ENCODE results near the gene FERMT3. TPM values are rescaled to one million over a fixed set of nuclear protein-coding genes. Genes with fewer than 3 reads are reported as not detected.

Gene FERMT3
- total and polyA plus RNA-seq, 2 of the 13 experiments (the other 11 are each of a cell fraction or from before 2014, with no cell fraction given) = 0.29 TPM; not detected in 1

GRCh38 chr11:64240435-64241240, 34.1 kb downstream of the FERMT3 start, which contains the start of gene FKBP2 (continued):
- 0 out of 2 replicates have a peak, but pooled peaks have one; percentile 26 for TF ChIP-seq ZMYM2 (CRISPR knock-in tag; IDR thresholded peaks at IDR 0.05)
- TF ChIP-seq, protein P1, sequence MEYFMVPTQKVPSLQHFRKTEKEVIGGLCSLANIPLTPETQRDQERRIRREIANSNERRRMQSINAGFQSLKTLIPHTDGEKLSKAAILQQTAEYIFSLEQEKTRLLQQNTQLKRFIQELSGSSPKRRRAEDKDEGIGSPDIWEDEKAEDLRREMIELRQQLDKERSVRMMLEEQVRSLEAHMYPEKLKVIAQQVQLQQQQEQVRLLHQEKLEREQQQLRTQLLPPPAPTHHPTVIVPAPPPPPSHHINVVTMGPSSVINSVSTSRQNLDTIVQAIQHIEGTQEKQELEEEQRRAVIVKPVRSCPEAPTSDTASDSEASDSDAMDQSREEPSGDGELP (IDR thresholded peaks at IDR 0.05; ENCODE audit: borderline replicate concordance, low read depth) = peak; percentile 10; the same call in 1 of the 2 replicates
- TF ChIP-seq, protein P2, sequence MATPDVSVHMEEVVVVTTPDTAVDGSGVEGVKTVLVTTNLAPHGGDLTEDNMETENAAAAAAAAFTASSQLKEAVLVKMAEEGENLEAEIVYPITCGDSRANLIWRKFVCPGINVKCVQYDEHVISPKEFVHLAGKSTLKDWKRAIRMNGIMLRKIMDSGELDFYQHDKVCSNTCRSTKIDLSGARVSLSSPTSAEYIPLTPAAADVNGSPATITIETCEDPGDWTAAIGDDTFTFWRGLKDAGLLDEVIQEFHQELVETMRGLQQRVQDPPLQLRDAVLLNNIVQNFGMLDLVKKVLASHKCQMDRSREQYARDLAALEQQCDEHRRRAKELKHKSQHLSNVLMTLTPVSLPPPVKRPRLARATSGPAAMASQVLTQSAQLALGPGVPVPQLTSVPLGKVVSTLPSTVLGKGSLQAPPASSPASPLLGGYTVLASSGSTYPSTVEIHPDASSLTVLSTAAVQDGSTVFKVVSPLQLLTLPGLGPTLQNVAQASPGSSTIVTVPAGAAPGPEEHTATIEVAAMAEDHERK (CRISPR knock-in tag; IDR thresholded peaks at IDR 0.05; ENCODE audit: low read depth) = peak; percentile 56; the same call in 1 of the 2 replicates
- TF ChIP-seq, protein P3, sequence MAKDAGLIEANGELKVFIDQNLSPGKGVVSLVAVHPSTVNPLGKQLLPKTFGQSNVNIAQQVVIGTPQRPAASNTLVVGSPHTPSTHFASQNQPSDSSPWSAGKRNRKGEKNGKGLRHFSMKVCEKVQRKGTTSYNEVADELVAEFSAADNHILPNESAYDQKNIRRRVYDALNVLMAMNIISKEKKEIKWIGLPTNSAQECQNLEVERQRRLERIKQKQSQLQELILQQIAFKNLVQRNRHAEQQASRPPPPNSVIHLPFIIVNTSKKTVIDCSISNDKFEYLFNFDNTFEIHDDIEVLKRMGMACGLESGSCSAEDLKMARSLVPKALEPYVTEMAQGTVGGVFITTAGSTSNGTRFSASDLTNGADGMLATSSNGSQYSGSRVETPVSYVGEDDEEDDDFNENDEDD (CRISPR knock-in tag; IDR thresholded peaks at IDR 0.05; ENCODE audit: borderline replicate concordance) = peak; percentile 84
- peak; percentile 83 for TF ChIP-seq DR1 (CRISPR knock-in tag; IDR thresholded peaks at IDR 0.05)
- TF ChIP-seq CBX2 (IDR thresholded peaks at IDR 0.05; ENCODE audit: low read depth, low read length) = no peak
- no peak for TF ChIP-seq CBX2 (CRISPR knock-in tag; IDR thresholded peaks at IDR 0.05; ENCODE audit: low read depth)
- peak; percentile 10; the same call in 1 of the 2 replicates for TF ChIP-seq KIAA2018 (CRISPR knock-in tag; IDR thresholded peaks at IDR 0.05; ENCODE audit: borderline replicate concordance)
- peak; percentile 83; the same call in 1 of the 2 replicates for TF ChIP-seq KLF12 (CRISPR knock-in tag; IDR thresholded peaks at IDR 0.05; ENCODE audit: borderline replicate concordance)
- peak; percentile 58 for TF ChIP-seq SALL1 (CRISPR knock-in tag; IDR thresholded peaks at IDR 0.05)
- TF ChIP-seq, protein P4, sequence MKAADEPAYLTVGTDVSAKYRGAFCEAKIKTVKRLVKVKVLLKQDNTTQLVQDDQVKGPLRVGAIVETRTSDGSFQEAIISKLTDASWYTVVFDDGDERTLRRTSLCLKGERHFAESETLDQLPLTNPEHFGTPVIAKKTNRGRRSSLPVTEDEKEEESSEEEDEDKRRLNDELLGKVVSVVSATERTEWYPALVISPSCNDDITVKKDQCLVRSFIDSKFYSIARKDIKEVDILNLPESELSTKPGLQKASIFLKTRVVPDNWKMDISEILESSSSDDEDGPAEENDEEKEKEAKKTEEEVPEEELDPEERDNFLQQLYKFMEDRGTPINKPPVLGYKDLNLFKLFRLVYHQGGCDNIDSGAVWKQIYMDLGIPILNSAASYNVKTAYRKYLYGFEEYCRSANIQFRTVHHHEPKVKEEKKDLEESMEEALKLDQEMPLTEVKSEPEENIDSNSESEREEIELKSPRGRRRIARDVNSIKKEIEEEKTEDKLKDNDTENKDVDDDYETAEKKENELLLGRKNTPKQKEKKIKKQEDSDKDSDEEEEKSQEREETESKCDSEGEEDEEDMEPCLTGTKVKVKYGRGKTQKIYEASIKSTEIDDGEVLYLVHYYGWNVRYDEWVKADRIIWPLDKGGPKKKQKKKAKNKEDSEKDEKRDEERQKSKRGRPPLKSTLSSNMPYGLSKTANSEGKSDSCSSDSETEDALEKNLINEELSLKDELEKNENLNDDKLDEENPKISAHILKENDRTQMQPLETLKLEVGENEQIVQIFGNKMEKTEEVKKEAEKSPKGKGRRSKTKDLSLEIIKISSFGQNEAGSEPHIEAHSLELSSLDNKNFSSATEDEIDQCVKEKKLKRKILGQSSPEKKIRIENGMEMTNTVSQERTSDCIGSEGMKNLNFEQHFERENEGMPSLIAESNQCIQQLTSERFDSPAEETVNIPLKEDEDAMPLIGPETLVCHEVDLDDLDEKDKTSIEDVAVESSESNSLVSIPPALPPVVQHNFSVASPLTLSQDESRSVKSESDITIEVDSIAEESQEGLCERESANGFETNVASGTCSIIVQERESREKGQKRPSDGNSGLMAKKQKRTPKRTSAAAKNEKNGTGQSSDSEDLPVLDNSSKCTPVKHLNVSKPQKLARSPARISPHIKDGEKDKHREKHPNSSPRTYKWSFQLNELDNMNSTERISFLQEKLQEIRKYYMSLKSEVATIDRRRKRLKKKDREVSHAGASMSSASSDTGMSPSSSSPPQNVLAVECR (CRISPR knock-in tag; IDR thresholded peaks at IDR 0.05; ENCODE audit: borderline replicate concordance) = peak; percentile 79; the same call in 1 of the 2 replicates
